Measurements from ENCODE around the gene NCOA5. TPM values are rescaled to one million over a fixed set of nuclear protein-coding genes. Genes with fewer than 3 reads are reported as not detected.
"Not testable (repeated sequence)": the region's sequence is repeated elsewhere in the genome, so short reads cannot be mapped to it uniquely, and the experiment has no call there.

NCOA5 gene
- total RNA-seq, 1 donor from 2014 or later, result 10.3 TPM

GRCh38 chr20:46099491-46100287 is 9.9 kb upstream of the NCOA5 start:
- H3K9me3 ChIP-seq (ENCODE audit: low read depth), result no peaks in the 10 kb centered on the region
- no peak overlapping the region for H3K9ac ChIP-seq
- H3K4me2 ChIP-seq, result peak overlapping the region; percentile 32
- Mint-ChIP-seq H3K27ac (no peak overlapping the region), H3K4me3 (no peak overlapping the region), H3K36me3 (no peaks in the 10 kb centered on the region), H3K27me3 (ENCODE audit: insufficient read depth, low read depth) (peaks cover 2% of the 10 kb centered on the region), H3K9me3 (peaks cover 7% of the 10 kb centered on the region), H3K4me1 (no peaks in the 10 kb centered on the region)
- TF ChIP-seq CTCF (IDR thresholded peaks at IDR 0.05), result peak; percentile 31
- peak; percentile 24 for TF ChIP-seq EZH2 (IDR thresholded peaks at IDR 0.05)
- no peak for TF ChIP-seq EZH2phosphoT487 (IDR thresholded peaks at IDR 0.05)
- H3K4me3 ChIP-seq, result no peak overlapping the region
- peak; percentile 52 for DNase-seq (ENCODE audit: low spot score)
- H3K4me1 ChIP-seq, result no peaks in the 10 kb centered on the region
- no peaks in the 10 kb centered on the region for H4K20me1 ChIP-seq (ENCODE audit: low read depth)
- no peaks in the 10 kb centered on the region for H3K79me2 ChIP-seq (ENCODE audit: low read depth)
- H3K27ac ChIP-seq, result no peak overlapping the region
- peaks cover 60% of the 10 kb centered on the region for H3K27me3 ChIP-seq
- no peaks in the 10 kb centered on the region for H3K36me3 ChIP-seq
- no peaks in the 10 kb centered on the region for H3F3A ChIP-seq (ENCODE audit: low read depth)
- H2AFZ ChIP-seq (replicated peaks), result peak overlapping the region; percentile 74

GRCh38 chr20:46093531-46093930 is 3.8 kb upstream of the NCOA5 start:
- no peaks in the 10 kb centered on the region for H3K9me3 Mint-ChIP-seq
- no peaks in the 10 kb centered on the region for H3F3A ChIP-seq (ENCODE audit: low read depth)

GRCh38 chr20:46091622-46092535 is 2.1 kb upstream of the NCOA5 start:
- Histone ChIP-seq H3K79me2 (ENCODE audit: low read depth) (peaks cover 25% of the 10 kb centered on the region), H4K20me1 (ENCODE audit: low read depth) (peaks cover 25% of the 10 kb centered on the region), H3K4me1 (peaks cover 17% of the 10 kb centered on the region)
- not testable (repeated sequence) for H3K9me3 ChIP-seq (ENCODE audit: low read depth); H3K9ac ChIP-seq; H3K27me3 ChIP-seq; H3K27ac Mint-ChIP-seq; H2AFZ ChIP-seq (replicated peaks); DNase-seq (ENCODE audit: low spot score); H3K36me3 ChIP-seq; H3K4me2 ChIP-seq; H3K36me3 Mint-ChIP-seq; H3K27ac ChIP-seq; H3K27me3 Mint-ChIP-seq (ENCODE audit: insufficient read depth, low read depth); H3K4me3 Mint-ChIP-seq; H3K4me3 ChIP-seq; H3F3A ChIP-seq (ENCODE audit: low read depth); H3K9me3 Mint-ChIP-seq
- peaks cover 28% of the 10 kb centered on the region for H3K4me1 Mint-ChIP-seq

More at GRCh38 chr20:46093531-46093930, 3.8 kb upstream of the NCOA5 start:
- H3K27me3 ChIP-seq, result peaks cover 13% of the 10 kb centered on the region
- H3K27ac ChIP-seq, result no peak overlapping the region
- H3K9me3 ChIP-seq (ENCODE audit: low read depth), result no peaks in the 10 kb centered on the region
- no peak overlapping the region for H2AFZ ChIP-seq (replicated peaks)
- Mint-ChIP-seq H3K27me3 (ENCODE audit: insufficient read depth, low read depth) (peaks cover 2% of the 10 kb centered on the region), H3K4me3 (no peak overlapping the region), H3K36me3 (no peaks in the 10 kb centered on the region), H3K27ac (no peak overlapping the region), H3K4me1 (peaks cover 14% of the 10 kb centered on the region)
- H3K79me2 ChIP-seq (ENCODE audit: low read depth), result peaks cover 9% of the 10 kb centered on the region
- no peak for DNase-seq (ENCODE audit: low spot score)
- H3K4me1 ChIP-seq, result peaks cover 8% of the 10 kb centered on the region
- H3K4me2 ChIP-seq, result no peak overlapping the region
- no peak overlapping the region for H3K9ac ChIP-seq
- no peak overlapping the region for H3K4me3 ChIP-seq
- no peaks in the 10 kb centered on the region for H3K36me3 ChIP-seq
- peaks cover 8% of the 10 kb centered on the region for H4K20me1 ChIP-seq (ENCODE audit: low read depth)
- TF ChIP-seq EZH2 (IDR thresholded peaks at IDR 0.05) (no peak), EZH2phosphoT487 (IDR thresholded peaks at IDR 0.05) (no peak), CTCF (IDR thresholded peaks at IDR 0.05) (no peak)
